ENCODE measurements around the gene TMPRSS11B. TPM values are rescaled to one million over a fixed set of nuclear protein-coding genes. Genes with fewer than 3 reads are reported as not detected.

Gene TMPRSS11B
- total and polyA plus RNA-seq, 2 experiments from 2014 or later: not detected

- H3K4me3 Mint-ChIP-seq: no peak overlapping the region
- no peaks in the 10 kb centered on the region for H4K20me1 ChIP-seq (replicated peaks; ENCODE audit: insufficient read depth)
- H3K27me3 Mint-ChIP-seq (ENCODE audit: insufficient read depth, low read depth, poor library complexity): no peaks in the 10 kb centered on the region
- no peak overlapping the region for H3K4me3 ChIP-seq
- no peak overlapping the region for H2AFZ ChIP-seq
- TF ChIP-seq CTCF (conservative IDR thresholded peaks at IDR 0.05; ENCODE audit: low read depth in 2 of 2) (no peak), NANOG (IDR thresholded peaks at IDR 0.05; ENCODE audit: borderline replicate concordance) (no peak)
- DNase-seq (ENCODE audit: low spot score): no peak
- H3K4me1 Mint-ChIP-seq: peaks cover 4% of the 10 kb centered on the region; the same call in 2 of the 3 replicates
- ATAC-seq: no peak
- H3K4me2 ChIP-seq: no peak overlapping the region
- H3K9me2 ChIP-seq (ENCODE audit: insufficient read depth): no peaks in the 10 kb centered on the region; the same call in 1 of the 2 replicates
- no peak overlapping the region for H3K27ac Mint-ChIP-seq
- H3K36me3 Mint-ChIP-seq (ENCODE audit: low read depth): peaks cover 5% of the 10 kb centered on the region; the same call in 1 of the 3 replicates
- no peaks in the 10 kb centered on the region for H3K36me3 ChIP-seq (ENCODE audit: insufficient read depth)
- peaks cover 12% of the 10 kb centered on the region for H3K9me3 Mint-ChIP-seq
- H3F3A ChIP-seq (replicated peaks; ENCODE audit: low read depth): no peaks in the 10 kb centered on the region
- H3K79me2 ChIP-seq (replicated peaks; ENCODE audit: insufficient read depth): no peaks in the 10 kb centered on the region
- H3K27ac ChIP-seq (ENCODE audit: low read depth): no peak overlapping the region
- no peaks in the 10 kb centered on the region for H3K4me1 ChIP-seq (ENCODE audit: insufficient read depth)
- H3K27me3 ChIP-seq (ENCODE audit: insufficient read depth): no peaks in the 10 kb centered on the region
These were observed 13.7 kb upstream of the TMPRSS11B start for GRCh38 chr4:68259191-68259590.

GRCh38 chr4:68257719-68258118, 12.2 kb upstream of the TMPRSS11B start:
- ATAC-seq: no peak
- peaks cover 4% of the 10 kb centered on the region; the same call in 2 of the 3 replicates for H3K4me1 Mint-ChIP-seq
- H3K36me3 Mint-ChIP-seq (ENCODE audit: low read depth): no peaks in the 10 kb centered on the region; the same call in 2 of the 3 replicates

GRCh38 chr4:68256284-68256683, 10.8 kb upstream of the TMPRSS11B start:
- Mint-ChIP-seq H3K4me1 (peaks cover 4% of the 10 kb centered on the region; the same call in 2 of the 3 replicates), H3K27me3 (ENCODE audit: insufficient read depth, low read depth, poor library complexity) (peaks cover 2% of the 10 kb centered on the region), H3K27ac (no peak overlapping the region), H3K9me3 (no peaks in the 10 kb centered on the region), H3K36me3 (ENCODE audit: low read depth) (no peaks in the 10 kb centered on the region), H3K4me3 (no peak overlapping the region)
- Histone ChIP-seq H3K4me2 (no peak overlapping the region), H3K27ac (ENCODE audit: low read depth) (no peak overlapping the region), H3K27me3 (ENCODE audit: insufficient read depth) (no peaks in the 10 kb centered on the region), H3K79me2 (replicated peaks; ENCODE audit: insufficient read depth) (no peaks in the 10 kb centered on the region), H3K36me3 (ENCODE audit: insufficient read depth) (no peaks in the 10 kb centered on the region), H4K20me1 (replicated peaks; ENCODE audit: insufficient read depth) (no peaks in the 10 kb centered on the region), H3K4me3 (no peak overlapping the region), H3K9me2 (ENCODE audit: insufficient read depth) (no peaks in the 10 kb centered on the region; the same call in 1 of the 2 replicates), H3F3A (replicated peaks; ENCODE audit: low read depth) (no peaks in the 10 kb centered on the region), H2AFZ (no peak overlapping the region), H3K4me1 (ENCODE audit: insufficient read depth) (no peaks in the 10 kb centered on the region)
- DNase-seq (ENCODE audit: low spot score): no peak
- ATAC-seq: no peak; the same call in 2 of the 3 replicates
- TF ChIP-seq JUNB (IDR thresholded peaks at IDR 0.05; ENCODE audit: unreplicated experiment) (no peak), CREB1 (CRISPR knock-in tag; IDR thresholded peaks at IDR 0.05; ENCODE audit: low read depth) (no peak), EZH2 (IDR thresholded peaks at IDR 0.05; ENCODE audit: low read depth, unreplicated experiment) (no peak), ZNF331 (CRISPR knock-in tag; IDR thresholded peaks at IDR 0.05; ENCODE audit: low read depth) (no peak), NANOG (IDR thresholded peaks at IDR 0.05; ENCODE audit: borderline replicate concordance) (no peak)
- TF ChIP-seq, protein P1, sequence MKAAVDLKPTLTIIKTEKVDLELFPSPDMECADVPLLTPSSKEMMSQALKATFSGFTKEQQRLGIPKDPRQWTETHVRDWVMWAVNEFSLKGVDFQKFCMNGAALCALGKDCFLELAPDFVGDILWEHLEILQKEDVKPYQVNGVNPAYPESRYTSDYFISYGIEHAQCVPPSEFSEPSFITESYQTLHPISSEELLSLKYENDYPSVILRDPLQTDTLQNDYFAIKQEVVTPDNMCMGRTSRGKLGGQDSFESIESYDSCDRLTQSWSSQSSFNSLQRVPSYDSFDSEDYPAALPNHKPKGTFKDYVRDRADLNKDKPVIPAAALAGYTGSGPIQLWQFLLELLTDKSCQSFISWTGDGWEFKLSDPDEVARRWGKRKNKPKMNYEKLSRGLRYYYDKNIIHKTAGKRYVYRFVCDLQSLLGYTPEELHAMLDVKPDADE (IDR thresholded peaks at IDR 0.05): no peak
- TF ChIP-seq, protein P2, sequence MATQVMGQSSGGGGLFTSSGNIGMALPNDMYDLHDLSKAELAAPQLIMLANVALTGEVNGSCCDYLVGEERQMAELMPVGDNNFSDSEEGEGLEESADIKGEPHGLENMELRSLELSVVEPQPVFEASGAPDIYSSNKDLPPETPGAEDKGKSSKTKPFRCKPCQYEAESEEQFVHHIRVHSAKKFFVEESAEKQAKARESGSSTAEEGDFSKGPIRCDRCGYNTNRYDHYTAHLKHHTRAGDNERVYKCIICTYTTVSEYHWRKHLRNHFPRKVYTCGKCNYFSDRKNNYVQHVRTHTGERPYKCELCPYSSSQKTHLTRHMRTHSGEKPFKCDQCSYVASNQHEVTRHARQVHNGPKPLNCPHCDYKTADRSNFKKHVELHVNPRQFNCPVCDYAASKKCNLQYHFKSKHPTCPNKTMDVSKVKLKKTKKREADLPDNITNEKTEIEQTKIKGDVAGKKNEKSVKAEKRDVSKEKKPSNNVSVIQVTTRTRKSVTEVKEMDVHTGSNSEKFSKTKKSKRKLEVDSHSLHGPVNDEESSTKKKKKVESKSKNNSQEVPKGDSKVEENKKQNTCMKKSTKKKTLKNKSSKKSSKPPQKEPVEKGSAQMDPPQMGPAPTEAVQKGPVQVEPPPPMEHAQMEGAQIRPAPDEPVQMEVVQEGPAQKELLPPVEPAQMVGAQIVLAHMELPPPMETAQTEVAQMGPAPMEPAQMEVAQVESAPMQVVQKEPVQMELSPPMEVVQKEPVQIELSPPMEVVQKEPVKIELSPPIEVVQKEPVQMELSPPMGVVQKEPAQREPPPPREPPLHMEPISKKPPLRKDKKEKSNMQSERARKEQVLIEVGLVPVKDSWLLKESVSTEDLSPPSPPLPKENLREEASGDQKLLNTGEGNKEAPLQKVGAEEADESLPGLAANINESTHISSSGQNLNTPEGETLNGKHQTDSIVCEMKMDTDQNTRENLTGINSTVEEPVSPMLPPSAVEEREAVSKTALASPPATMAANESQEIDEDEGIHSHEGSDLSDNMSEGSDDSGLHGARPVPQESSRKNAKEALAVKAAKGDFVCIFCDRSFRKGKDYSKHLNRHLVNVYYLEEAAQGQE (IDR thresholded peaks at IDR 0.05; ENCODE audit: unreplicated experiment): no peak

More at GRCh38 chr4:68257719-68258118, 12.2 kb upstream of the TMPRSS11B start:
- H3K4me3 ChIP-seq: no peak overlapping the region
- H4K20me1 ChIP-seq (replicated peaks; ENCODE audit: insufficient read depth): no peaks in the 10 kb centered on the region
- no peak overlapping the region for H3K4me2 ChIP-seq
- Mint-ChIP-seq H3K27ac (no peak overlapping the region), H3K4me3 (no peak overlapping the region), H3K27me3 (ENCODE audit: insufficient read depth, low read depth, poor library complexity) (peaks cover 2% of the 10 kb centered on the region), H3K9me3 (peaks cover 2% of the 10 kb centered on the region; the same call in 1 of the 3 replicates)
- no peaks in the 10 kb centered on the region for H3K36me3 ChIP-seq (ENCODE audit: insufficient read depth)
- TF ChIP-seq ZNF114 (CRISPR knock-in tag; IDR thresholded peaks at IDR 0.05) (no peak), CREB1 (CRISPR knock-in tag; IDR thresholded peaks at IDR 0.05; ENCODE audit: low read depth) (no peak), EZH2phosphoT487 (IDR thresholded peaks at IDR 0.05; ENCODE audit: unreplicated experiment) (no peak), JUNB (IDR thresholded peaks at IDR 0.05; ENCODE audit: unreplicated experiment) (no peak)
- TF ChIP-seq, protein P1 (IDR thresholded peaks at IDR 0.05): no peak
- no peak overlapping the region for H2AFZ ChIP-seq
- H3K9me2 ChIP-seq (ENCODE audit: insufficient read depth): no peaks in the 10 kb centered on the region; the same call in 1 of the 2 replicates
- no peak overlapping the region for H3K27ac ChIP-seq (ENCODE audit: low read depth)
- H3K79me2 ChIP-seq (replicated peaks; ENCODE audit: insufficient read depth): no peaks in the 10 kb centered on the region
- no peaks in the 10 kb centered on the region for H3K27me3 ChIP-seq (ENCODE audit: insufficient read depth)
- H3K4me1 ChIP-seq (ENCODE audit: insufficient read depth): no peaks in the 10 kb centered on the region
- DNase-seq (ENCODE audit: low spot score): no peak
- H3F3A ChIP-seq (replicated peaks; ENCODE audit: low read depth): no peaks in the 10 kb centered on the region

Data from GM23338 (cell line).